GM12878 (cell line): Measurements from ENCODE around the gene EPB41L2. TPM values are rescaled to one million over a fixed set of nuclear protein-coding genes. Genes with fewer than 3 reads are reported as not detected.

Source experiments
- ATAC-seq: fragments of 200-7000 bp; cut with Tn5 transposase; 3 replicates; pipeline ENCODE4 v1.9.1; 2020; ENCODE audit warnings: mild to moderate bottlenecking, moderate library complexity
- BruUV-seq: library from RNA; stranded (reverse); fragments of 400-500 nt; replicated peaks from 2 replicates; lab custom pipeline; 2021; lab: Mats Ljungman, UMichigan
- CTCF ChIA-PET: fragments of 300-600 bp; sonication (Branson Sonifier 250); formaldehyde crosslinking; extraction: SDS; loops from one replicate; lab custom pipeline; 2021; ENCODE audit warnings: inconsistent platforms; lab: Yijun Ruan, JAX
- POLR2A ChIA-PET: fragments of 350-600 bp; formaldehyde crosslinking; extraction: SDS; loops from one replicate; lab custom pipeline; 2021; ENCODE audit warnings: inconsistent platforms; lab: Charles Lee
- RAD21 ChIA-PET: fragments of 300-600 bp; sonication (Branson Sonifier 250); formaldehyde crosslinking; loops from one replicate; lab custom pipeline; 2023; ENCODE audit warnings: antibody characterized with exemption; ENCODE audit not compliant: unreplicated experiment; lab: Charles Lee
- SMC1A ChIA-PET: fragments of 300-600 bp; sonication (Branson Sonifier 250); formaldehyde crosslinking; loops from one replicate; lab custom pipeline; 2023; ENCODE audit not compliant: unreplicated experiment, uncharacterized antibody; lab: Charles Lee
- DNase-seq: peaks from one replicate; pipeline ENCODE4 v3.0.0-alpha.2; 2011; ENCODE audit warnings: low read depth, low spot score
- FAIRE-seq: peaks from 3 replicates; lab custom pipeline; 2011; peaks lifted over from hg19 to GRCh38; lab: Jason Lieb, UNC
- H2AFZ ChIP-seq: 2 replicates; pipeline ENCODE4 v1.6.0; 2011; ENCODE audit warnings: low read depth, low read length, control low read depth; ENCODE audit not compliant: control insufficient read depth
- H3K27ac ChIP-seq: 2 replicates; pipeline ENCODE4 v1.5.1; 2011; ENCODE audit warnings: control low read depth; ENCODE audit not compliant: control insufficient read depth, insufficient read depth
- H3K27me3 ChIP-seq, 2 experiments: replicated peaks in 1 of 2; 2 replicates each; pipeline versions ENCODE4 v1.6.0 to v1.6.1; 2011; ENCODE audit warnings: low read length in 1 of 2; ENCODE audit not compliant: control insufficient read depth in 2 of 2, insufficient read depth in 2 of 2
- H3K36me3 ChIP-seq, 2 experiments: 2 replicates each; pipeline ENCODE4 v1.5.1; 2011; ENCODE audit warnings: low read length in 1 of 2; ENCODE audit not compliant: control insufficient read depth in 2 of 2, insufficient read depth in 2 of 2
- H3K4me1 ChIP-seq: 2 replicates; pipeline ENCODE4 v1.6.1; 2011; ENCODE audit warnings: mild to moderate bottlenecking, low read length, moderate library complexity, mixed read lengths; ENCODE audit not compliant: control insufficient read depth, insufficient read depth
- H3K4me2 ChIP-seq: 2 replicates; pipeline ENCODE4 v1.6.0; 2011; ENCODE audit warnings: control low read depth; ENCODE audit not compliant: control insufficient read depth, insufficient read depth
- H3K4me3 ChIP-seq: fragments of 200-600 bp; sonication (generic); 2 replicates; pipeline ENCODE4 v1.5.1; 2016
- H3K79me2 ChIP-seq: 2 replicates; pipeline ENCODE4 v1.6.0; 2011; ENCODE audit warnings: low read length; ENCODE audit not compliant: control insufficient read depth, insufficient read depth
- H3K9ac ChIP-seq: 2 replicates; pipeline ENCODE4 v1.8.0; 2011; ENCODE audit warnings: low read length, control low read depth, mixed read lengths; ENCODE audit not compliant: control insufficient read depth, insufficient read depth
- H3K9me3 ChIP-seq: replicated peaks from 3 replicates; pipeline ENCODE4 v1.5.1; 2011; ENCODE audit warnings: mild to moderate bottlenecking, low read length; ENCODE audit not compliant: control insufficient read depth, insufficient read depth
- H4K20me1 ChIP-seq: 2 replicates; pipeline ENCODE4 v1.6.0; 2011; ENCODE audit not compliant: control insufficient read depth, insufficient read depth
- EED ChIP-seq: sonication (generic); IDR thresholded peaks from 2 replicates; pipeline ENCODE4 v1.6.1; 2016; ENCODE audit warnings: antibody characterized with exemption, low read depth
- EZH2 ChIP-seq: IDR thresholded peaks from 2 replicates; pipeline ENCODE4 v1.6.1; 2012; ENCODE audit warnings: low read depth, mild to moderate bottlenecking, control low read depth, inconsistent platforms, low read length, borderline replicate concordance; ENCODE audit not compliant: control insufficient read depth
- FOXM1 ChIP-seq: IDR thresholded peaks from 2 replicates; pipeline ENCODE4 v1.6.1; 2012; ENCODE audit warnings: low read depth, mild to moderate bottlenecking, inconsistent platforms, low read length, moderate library complexity
- GABPA ChIP-seq: IDR thresholded peaks from 2 replicates; pipeline ENCODE4 v1.6.1; 2014; ENCODE audit warnings: antibody characterized with exemption, low read depth, mild to moderate bottlenecking, inconsistent platforms
- IRF5 ChIP-seq: fragments of 450-650 bp; IDR thresholded peaks from 2 replicates; pipeline ENCODE4 v1.6.1; 2017; ENCODE audit warnings: borderline replicate concordance
- MEF2B ChIP-seq: fragments of 450-650 bp; IDR thresholded peaks from 2 replicates; pipeline ENCODE4 v1.6.1; 2018; ENCODE audit warnings: mild to moderate bottlenecking, moderate library complexity; ENCODE audit not compliant: partially characterized antibody, poor library complexity, severe bottlenecking
- MYC ChIP-seq: IDR thresholded peaks from 2 replicates; pipeline ENCODE4 v1.6.1; 2011; ENCODE audit warnings: mild to moderate bottlenecking, low read length, moderate library complexity, inconsistent platforms; ENCODE audit not compliant: insufficient read depth, insufficient replicate concordance, insufficient read length, severe bottlenecking
- NFIC ChIP-seq: IDR thresholded peaks from 2 replicates; pipeline ENCODE4 v1.6.1; 2012; ENCODE audit warnings: low read depth, mild to moderate bottlenecking, inconsistent platforms, low read length, moderate library complexity
- SPI1 ChIP-seq: IDR thresholded peaks from 2 replicates; pipeline ENCODE4 v1.6.1; 2011; ENCODE audit warnings: low read depth, mild to moderate bottlenecking, low read length, moderate library complexity, borderline replicate concordance; ENCODE audit not compliant: insufficient read depth
- SRF ChIP-seq, 2 experiments: IDR thresholded peaks; 2 replicates each; pipeline ENCODE4 v1.6.1; 2011; ENCODE audit warnings: low read depth in 2 of 2, low read length in 2 of 2, mild to moderate bottlenecking in 1 of 2, moderate library complexity in 1 of 2
- SUPT20H ChIP-seq: IDR thresholded peaks from 2 replicates; pipeline ENCODE4 v1.6.1; 2011; ENCODE audit warnings: low read depth, mild to moderate bottlenecking, low read length, moderate library complexity, borderline replicate concordance; ENCODE audit not compliant: control insufficient read depth
- TARDBP ChIP-seq: IDR thresholded peaks from 2 replicates; pipeline ENCODE4 v1.6.1; 2016; ENCODE audit warnings: borderline replicate concordance
- USF1 ChIP-seq: IDR thresholded peaks from 2 replicates; pipeline ENCODE4 v1.6.1; 2011; ENCODE audit warnings: borderline replicate concordance, low read depth, mild to moderate bottlenecking, moderate library complexity, mixed read lengths, low read length; ENCODE audit not compliant: insufficient read depth; ENCODE audit errors: extremely low read length
- ZNF207 ChIP-seq: fragments of 450-650 bp; IDR thresholded peaks from 2 replicates; pipeline ENCODE4 v1.6.1; 2014; ENCODE audit warnings: antibody characterized with exemption, mild to moderate bottlenecking, borderline replicate concordance
- ZNF274 ChIP-seq: IDR thresholded peaks from one replicate; pipeline ENCODE4 v1.8.0; 2011; ENCODE audit not compliant: insufficient read length, insufficient read depth
- ZNF622 ChIP-seq: fragments of 450-650 bp; IDR thresholded peaks from 2 replicates; pipeline ENCODE4 v1.6.1; 2017; ENCODE audit warnings: mild to moderate bottlenecking, inconsistent platforms
- WGBS: methylation state at CpG from one replicate; pipeline ENCODE4 v1.1.6; 2016; ENCODE audit warnings: low lambda C conversion rate; ENCODE audit not compliant: insufficient replicate concordance, insufficient coverage; ENCODE audit errors: missing lambda C conversion rate; 5-methylcytosine and 5-hydroxymethylcytosine counted together
- in situ Hi-C: fragments of 300-500 bp; cut with MboI; formaldehyde crosslinking; loops from 9 replicates; pipeline ENCODE4 v1.14.3; 2018; ENCODE audit warnings: mixed read lengths
- intact Hi-C: fragments of 100-400 bp; cut with micrococcal nuclease; formaldehyde crosslinking; loops from one replicate; pipeline ENCODE4 v1.14.2; 2022; ENCODE audit not compliant: unreplicated experiment
- polyA plus RNA-seq, 11 experiments: library from polyadenylated mRNA; depleted of rRNA in 4 of 11; unstranded in 6 of 11; stranded (reverse) in 5 of 11; fragments of >200 nt; fragmentation: Nextera tagmentation in 4 of 11; fragmentation: Illumina TruSeq in 1 of 11; extraction: Ambion mirVana in 4 of 11; extraction: Trizol in 1 of 11; gene quantifications; 1 replicate in 1 of 11; 2 replicates in 10 of 11; pipeline versions ENCODE4 v1.2.1 to v1.2.3, GENCODE V29; 2011 to 2016; ENCODE audit warnings: inconsistent platforms in 2 of 11, missing spikeins in 2 of 11, low read depth in 1 of 11
- total RNA-seq, 4 experiments: library from RNA; depleted of rRNA in 3 of 4; stranded (reverse); fragments of >200 nt in 3 of 4; fragmentation: Illumina TruSeq in 1 of 4; extraction: Trizol in 1 of 4; gene quantifications; 2 replicates each; pipeline versions ENCODE4 v1.2.1 to v1.2.3, GENCODE V29; 2013 to 2021

The EPB41L2 gene
- total and polyA plus RNA-seq, 10 of the 15 experiments (the other 5 are each of a cell fraction or from before 2014, with no cell fraction given) = 7.4 to 41.6 (median 19.0) TPM

- TF ChIP-seq EZH2 (no peak), SRF (IDR thresholded peaks at IDR 0.05; ENCODE audit: low read depth in 2 of 2, low read length in 2 of 2) (no peak), USF1 (no peak), MEF2B (no peak), GABPA (no peak), IRF5 (no peak), ZNF207 (no peak), NFIC (no peak), ZNF274 (no peak)
Observed at GRCh38 chr6:131026243-131026642, 36.8 kb downstream of the EPB41L2 start (continued).

- peaks cover 2% of the 10 kb centered on the region; the same call in 1 of the 2 replicates for H3K4me1 ChIP-seq
- ATAC-seq (peak; percentile 74), DNase-seq (no peak), FAIRE-seq (no peak)
- no peaks in the 10 kb centered on the region for H3K36me3 ChIP-seq
- H3K9me3 ChIP-seq = no peaks in the 10 kb centered on the region
- BruUV-seq = no TSS peak
- ChIA-PET RAD21 (no interaction called here), POLR2A (no interaction called here), CTCF (interaction anchor here (0.7 to 1.0 kb wide), 3 partner anchors 9 to 918 kb away, joined by 3 read pairs; no protein-coding TSS in a partner anchor), SMC1A (interaction anchor here (0.6 kb wide), 1 partner anchor 649 kb away, joined by 3 read pairs; no protein-coding TSS in a partner anchor)
- H3K27ac ChIP-seq = no peak overlapping the region
- H3K4me2 ChIP-seq = no peak overlapping the region
- H4K20me1 ChIP-seq = no peaks in the 10 kb centered on the region
- 85% methylated on average over 6 of the region's 6 CpGs for WGBS
- peaks cover 6% of the 10 kb centered on the region for H3K79me2 ChIP-seq
- no peak for TF ChIP-seq EED
- no peak for TF ChIP-seq TARDBP
- TF ChIP-seq MYC = no peak
- no peak for TF ChIP-seq SUPT20H
- peak; percentile 55; the same call in 1 of the 2 replicates for TF ChIP-seq SPI1
- no peak for TF ChIP-seq FOXM1
- TF ChIP-seq ZNF622 = no peak
- no peak overlapping the region for H2AFZ ChIP-seq
- no peak overlapping the region for H3K4me3 ChIP-seq
- intact Hi-C loops (no loop called here), in situ Hi-C loops (no loop called here)
- H3K27me3 ChIP-seq = no peaks in the 10 kb centered on the region
- H3K9ac ChIP-seq = no peak overlapping the region
Observed at GRCh38 chr6:131024565-131024964, 38.5 kb downstream of the EPB41L2 start.
